ENCODE data around the gene FAM107B. TPM values are rescaled to one million over a fixed set of nuclear protein-coding genes. Genes with fewer than 3 reads are reported as not detected.
"Not testable (repeated sequence)": the region's sequence is repeated elsewhere in the genome, so short reads cannot be mapped to it uniquely, and the experiment has no call there.

FAM107B gene
- total and polyA plus RNA-seq, 2 donors (not counting 3 experiments of a cell fraction or from before 2014, with no cell fraction given), result 39.2 to 176 TPM

DNA sequence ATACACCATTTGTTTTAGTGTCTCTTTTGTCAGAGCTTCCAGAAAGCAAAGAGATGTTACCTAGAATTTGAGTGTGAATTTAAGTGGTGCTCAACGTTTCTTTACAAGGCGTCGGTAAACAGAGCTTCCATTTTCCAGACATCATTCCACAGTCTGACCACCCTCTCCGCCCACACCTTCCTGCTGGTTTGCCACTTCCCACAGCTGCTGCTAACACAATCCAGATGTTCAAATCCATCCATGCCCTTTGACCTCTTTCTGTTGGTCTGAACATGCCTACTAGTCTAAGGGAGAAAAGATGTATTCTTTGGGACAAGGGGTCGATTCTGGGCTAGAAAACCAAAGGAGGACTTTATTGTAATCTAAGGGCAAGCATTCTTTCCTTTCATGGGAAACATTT, 86.1 kb downstream of the FAM107B start:
- Histone ChIP-seq H3K4me2 (ENCODE audit: insufficient read depth, low read length) (no peak overlapping the region), H4K20me1 (replicated peaks; ENCODE audit: control insufficient read depth, extremely low read depth, insufficient read depth, low read length) (no peaks in the 10 kb centered on the region), H3K4me1 (ENCODE audit: control insufficient read depth, extremely low read depth, insufficient read depth, low read length) (no peaks in the 10 kb centered on the region), H3K36me3 (ENCODE audit: control insufficient read depth in 2 of 2, extremely low read depth in 1 of 2, insufficient read depth in 2 of 2, low read length in 2 of 2) (no peaks in the 10 kb centered on the region), H3K9ac (replicated peaks; ENCODE audit: extremely low read depth, insufficient read depth, low read length) (no peak overlapping the region), H3K9me3 (replicated peaks; ENCODE audit: control insufficient read depth, insufficient read depth, low read length) (no peaks in the 10 kb centered on the region), H2AFZ (ENCODE audit: low read depth, low read length) (no peak overlapping the region), H3K27ac (ENCODE audit: insufficient read depth, low read depth, low read length) (no peak overlapping the region), H3K27me3 (ENCODE audit: control insufficient read depth in 2 of 2, insufficient read depth in 2 of 2, low read length in 2 of 2) (no peaks in the 10 kb centered on the region), H3K4me3 (replicated peaks in 1 of 3; ENCODE audit: insufficient read depth in 1 of 3, low read depth in 1 of 3, low read length in 3 of 3) (no peak overlapping the region), H3K79me2 (ENCODE audit: control insufficient read depth, insufficient read depth, low read length) (no peaks in the 10 kb centered on the region), H3K9me1 (replicated peaks; ENCODE audit: control insufficient read depth, extremely low read depth, insufficient read depth, low read length) (no peaks in the 10 kb centered on the region)
- no peak for FAIRE-seq
- no peak for DNase-seq (ENCODE audit: low read depth, low spot score)
- ChIA-PET POLR2A (no interaction called here), CTCF (interaction anchor here (1.0 kb wide), 1 partner anchor 12 kb away, joined by 3 read pairs; no protein-coding TSS in a partner anchor)
- dilution Hi-C loops (cut with MboI; ENCODE audit: extremely low pct_ligation_motif_present, low sequenced_read_pairs), result no loop called here
- TF ChIP-seq JUN (IDR thresholded peaks at IDR 0.05; ENCODE audit: borderline replicate concordance, insufficient read depth, insufficient read length, low read depth) (no peak), POLR2A (IDR thresholded peaks at IDR 0.05; ENCODE audit: low read depth, low read length) (no peak), EZH2 (IDR thresholded peaks at IDR 0.05; ENCODE audit: borderline replicate concordance, low read depth, low read length, severe bottlenecking) (no peak), FOS (IDR thresholded peaks at IDR 0.05; ENCODE audit: borderline replicate concordance, insufficient read depth, low read length) (no peak), MYC (IDR thresholded peaks at IDR 0.05; ENCODE audit: low read depth, low read length) (no peak), MAX (IDR thresholded peaks at IDR 0.05; ENCODE audit: insufficient read depth, insufficient read length) (no peak), CTCF (IDR thresholded peaks at IDR 0.05; ENCODE audit: extremely low read depth in 1 of 2, insufficient read depth in 1 of 2, low read depth in 1 of 2, low read length in 2 of 2) (no peak), GATA2 (IDR thresholded peaks at IDR 0.05; ENCODE audit: insufficient read depth, insufficient read length, low read depth, low read length) (no peak), POLR2AphosphoS5 (IDR thresholded peaks at IDR 0.05; ENCODE audit: insufficient read depth, low read depth, low read length) (no peak)
- intact Hi-C loops (cut with micrococcal nuclease), result no loop called here
- no TSS peak for BruUV-seq (replicated peaks)

DNA sequence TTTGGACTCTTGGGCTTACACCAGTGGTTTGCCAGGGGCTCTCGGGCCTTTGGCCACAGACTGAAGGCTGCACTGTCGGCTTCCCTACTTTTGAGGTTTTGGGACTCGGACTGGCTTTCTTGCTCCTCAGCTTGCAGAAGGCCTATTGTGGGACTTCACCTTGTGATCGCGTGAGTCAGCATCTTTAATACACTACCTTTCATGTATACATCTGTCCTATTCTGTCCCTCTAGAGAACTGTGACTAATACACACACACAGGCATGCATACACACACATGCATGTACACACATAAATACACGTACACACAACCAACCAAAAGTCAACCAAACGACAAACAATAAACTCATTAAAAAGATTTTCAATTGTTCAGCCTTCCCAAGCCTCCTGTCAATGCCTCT, 86.5 kb downstream of the FAM107B start:
- DNase-seq (ENCODE audit: low read depth, low spot score); POLR2A ChIA-PET; dilution Hi-C loops (cut with MboI; ENCODE audit: extremely low pct_ligation_motif_present, low sequenced_read_pairs); H3K9me3 ChIP-seq (replicated peaks; ENCODE audit: control insufficient read depth, insufficient read depth, low read length); H3K9ac ChIP-seq (replicated peaks; ENCODE audit: extremely low read depth, insufficient read depth, low read length); H3K79me2 ChIP-seq (ENCODE audit: control insufficient read depth, insufficient read depth, low read length); H3K27me3 ChIP-seq (ENCODE audit: control insufficient read depth in 2 of 2, insufficient read depth in 2 of 2, low read length in 2 of 2); H3K4me2 ChIP-seq (ENCODE audit: insufficient read depth, low read length); CTCF ChIA-PET; H3K4me1 ChIP-seq (ENCODE audit: control insufficient read depth, extremely low read depth, insufficient read depth, low read length); H3K9me1 ChIP-seq (replicated peaks; ENCODE audit: control insufficient read depth, extremely low read depth, insufficient read depth, low read length); H3K4me3 ChIP-seq (replicated peaks in 1 of 3; ENCODE audit: insufficient read depth in 1 of 3, low read depth in 1 of 3, low read length in 3 of 3); H3K36me3 ChIP-seq (ENCODE audit: control insufficient read depth in 2 of 2, extremely low read depth in 1 of 2, insufficient read depth in 2 of 2, low read length in 2 of 2); BruUV-seq (replicated peaks); H4K20me1 ChIP-seq (replicated peaks; ENCODE audit: control insufficient read depth, extremely low read depth, insufficient read depth, low read length); FAIRE-seq; H3K27ac ChIP-seq (ENCODE audit: insufficient read depth, low read depth, low read length); intact Hi-C loops (cut with micrococcal nuclease); H2AFZ ChIP-seq (ENCODE audit: low read depth, low read length): not testable (repeated sequence)

Measured in endothelial cell of umbilical vein (primary cell).